ENCODE results near the gene COIL. TPM values are rescaled to one million over a fixed set of nuclear protein-coding genes. Genes with fewer than 3 reads are reported as not detected.
A peak's percentile ranks its signal among the peaks of the same experiment; 100 is the strongest.

The COIL gene
- total and polyA plus RNA-seq, 5 donors, result 7.7 to 10.7 (median 9.8) TPM

- Histone ChIP-seq H3K4me3 (ENCODE audit: low read length) (no peak overlapping the region), H3K27ac (ENCODE audit: low read length) (no peak overlapping the region), H3K9me3 (ENCODE audit: control insufficient read depth, low read length) (no peaks in the 10 kb centered on the region), H3K27me3 (ENCODE audit: control insufficient read depth, insufficient read depth) (no peaks in the 10 kb centered on the region), H3K4me1 (ENCODE audit: control insufficient read depth, insufficient read depth, low read length) (no peaks in the 10 kb centered on the region)
- WGBS, result 93% methylated on average over 4 of the region's 4 CpGs
- ATAC-seq (peak; percentile 9 to 24), DNase-seq (no peak)
- intact Hi-C loops (cut with DNase I), result loop anchor here in 1 of 4 donors (10.0 kb wide), 1 partner anchor 58 kb away; no protein-coding TSS in a partner anchor
Measured at GRCh38 chr17:56902348-56902747, 58.5 kb downstream of the COIL start.

GRCh38 chr17:56899403-56899802 is 61.4 kb downstream of the COIL start:
- H3K4me3 ChIP-seq (ENCODE audit: low read length), result no peak overlapping the region
- H3K27me3 ChIP-seq (ENCODE audit: control insufficient read depth, insufficient read depth), result no peaks in the 10 kb centered on the region
- intact Hi-C loops (cut with DNase I), result no loop called here
- WGBS, result 87% methylated on average over 7 of the region's 7 CpGs
- H3K4me1 ChIP-seq (ENCODE audit: control insufficient read depth, insufficient read depth, low read length), result no peaks in the 10 kb centered on the region
- ATAC-seq (no peak), DNase-seq (no peak)
- H3K9me3 ChIP-seq (ENCODE audit: control insufficient read depth, low read length), result no peaks in the 10 kb centered on the region
- H3K27ac ChIP-seq (ENCODE audit: low read length), result no peak overlapping the region

GRCh38 chr17:56898874-56899273 is 62.0 kb downstream of the COIL start:
- DNase-seq (peak in 2 of 3 donors; percentile 56 to 66), ATAC-seq (peak in 1 of 2 donors; percentile 66)
- no peaks in the 10 kb centered on the region for H3K9me3 ChIP-seq (ENCODE audit: control insufficient read depth, low read length)
- H3K27ac ChIP-seq (ENCODE audit: low read length), result no peak overlapping the region
- H3K4me3 ChIP-seq (ENCODE audit: low read length), result no peak overlapping the region
- intact Hi-C loops (cut with DNase I), result no loop called here
- no peaks in the 10 kb centered on the region for H3K27me3 ChIP-seq (ENCODE audit: control insufficient read depth, insufficient read depth)
- 69% methylated on average over 9 of the region's 9 CpGs for WGBS
- H3K4me1 ChIP-seq (ENCODE audit: control insufficient read depth, insufficient read depth, low read length), result no peaks in the 10 kb centered on the region

- no peak overlapping the region for H3K27ac ChIP-seq (ENCODE audit: low read length)
- WGBS, result 96% methylated on average over 14 of the region's 14 CpGs
- H3K4me3 ChIP-seq (ENCODE audit: low read length), result no peak overlapping the region
- no peaks in the 10 kb centered on the region for H3K4me1 ChIP-seq (ENCODE audit: control insufficient read depth, insufficient read depth, low read length)
- intact Hi-C loops (cut with DNase I), result no loop called here
- H3K27me3 ChIP-seq (ENCODE audit: control insufficient read depth, insufficient read depth), result no peaks in the 10 kb centered on the region
- no peaks in the 10 kb centered on the region for H3K9me3 ChIP-seq (ENCODE audit: control insufficient read depth, low read length)
- ATAC-seq (no peak), DNase-seq (no peak)
Measured at GRCh38 chr17:56897646-56898424, 63.0 kb downstream of the COIL start.

- DNase-seq, result no peak
- H3K4me3 ChIP-seq (ENCODE audit: low read length), result no peak overlapping the region
- H3K9me3 ChIP-seq (ENCODE audit: control insufficient read depth, low read length), result no peaks in the 10 kb centered on the region
- H3K4me1 ChIP-seq (ENCODE audit: control insufficient read depth, insufficient read depth, low read length), result no peaks in the 10 kb centered on the region
- WGBS, result 96% methylated on average over 4 of the region's 4 CpGs
- no peak overlapping the region for H3K27ac ChIP-seq (ENCODE audit: low read length)
- no peak for ATAC-seq
- intact Hi-C loops (cut with DNase I), result no loop called here
- H3K27me3 ChIP-seq (ENCODE audit: control insufficient read depth, insufficient read depth), result no peaks in the 10 kb centered on the region
Measured at GRCh38 chr17:56896968-56897359, 63.9 kb downstream of the COIL start.

- Histone ChIP-seq H3K27me3 (ENCODE audit: control insufficient read depth, insufficient read depth) (no peaks in the 10 kb centered on the region), H3K9me3 (ENCODE audit: control insufficient read depth, low read length) (no peaks in the 10 kb centered on the region), H3K4me3 (ENCODE audit: low read length) (no peak overlapping the region), H3K4me1 (ENCODE audit: control insufficient read depth, insufficient read depth, low read length) (no peaks in the 10 kb centered on the region), H3K27ac (ENCODE audit: low read length) (no peak overlapping the region)
- 68% methylated on average over 3 of the region's 3 CpGs for WGBS
- ATAC-seq (no peak), DNase-seq (no peak)
- intact Hi-C loops (cut with DNase I), result no loop called here
Measured at GRCh38 chr17:56896217-56896967, 64.5 kb downstream of the COIL start.

- ATAC-seq (no peak), DNase-seq (no peak)
- WGBS, result 93% methylated on average over 20 of the region's 20 CpGs
- no peaks in the 10 kb centered on the region for H3K9me3 ChIP-seq (ENCODE audit: control insufficient read depth, low read length)
- H3K4me1 ChIP-seq (ENCODE audit: control insufficient read depth, insufficient read depth, low read length), result no peaks in the 10 kb centered on the region
- H3K27me3 ChIP-seq (ENCODE audit: control insufficient read depth, insufficient read depth), result no peaks in the 10 kb centered on the region
- intact Hi-C loops (cut with DNase I), result no loop called here
- H3K4me3 ChIP-seq (ENCODE audit: low read length), result no peak overlapping the region
- no peak overlapping the region for H3K27ac ChIP-seq (ENCODE audit: low read length)
Measured at GRCh38 chr17:56894859-56895455, 65.9 kb downstream of the COIL start.

- no peaks in the 10 kb centered on the region for H3K27me3 ChIP-seq (ENCODE audit: control insufficient read depth, insufficient read depth)
- 64% methylated on average over 7 of the region's 7 CpGs for WGBS
- intact Hi-C loops (cut with DNase I), result no loop called here
- H3K4me1 ChIP-seq (ENCODE audit: control insufficient read depth, insufficient read depth, low read length), result no peaks in the 10 kb centered on the region
- no peak overlapping the region for H3K27ac ChIP-seq (ENCODE audit: low read length)
- no peak overlapping the region for H3K4me3 ChIP-seq (ENCODE audit: low read length)
- ATAC-seq (peak; percentile 38 to 69), DNase-seq (no peak)
- no peaks in the 10 kb centered on the region for H3K9me3 ChIP-seq (ENCODE audit: control insufficient read depth, low read length)
Measured at GRCh38 chr17:56893503-56893902, 67.3 kb downstream of the COIL start.

- WGBS, result 95% methylated on average over 1 of the region's 1 CpG
- DNase-seq (no peak), ATAC-seq (no peak)
Measured at GRCh38 chr17:56892333-56892732, 68.5 kb downstream of the COIL start.

GRCh38 chr17:56891751-56892150 is 69.1 kb downstream of the COIL start:
- DNase-seq (peak; percentile 47 to 79 (median 75)), ATAC-seq (peak in 1 of 2 donors; percentile 34)
- no peaks in the 10 kb centered on the region for H3K9me3 ChIP-seq (ENCODE audit: control insufficient read depth, low read length)
- no peaks in the 10 kb centered on the region for H3K4me1 ChIP-seq (ENCODE audit: control insufficient read depth, insufficient read depth, low read length)
- H3K27ac ChIP-seq (ENCODE audit: low read length), result no peak overlapping the region
- no peak overlapping the region for H3K4me3 ChIP-seq (ENCODE audit: low read length)
- WGBS, result 74% methylated on average over 16 of the region's 16 CpGs
- no peaks in the 10 kb centered on the region for H3K27me3 ChIP-seq (ENCODE audit: control insufficient read depth, insufficient read depth)
- intact Hi-C loops (cut with DNase I), result no loop called here

More at GRCh38 chr17:56892333-56892732, 68.5 kb downstream of the COIL start:
- intact Hi-C loops (cut with DNase I), result no loop called here
- Histone ChIP-seq H3K9me3 (ENCODE audit: control insufficient read depth, low read length) (no peaks in the 10 kb centered on the region), H3K4me1 (ENCODE audit: control insufficient read depth, insufficient read depth, low read length) (no peaks in the 10 kb centered on the region), H3K27me3 (ENCODE audit: control insufficient read depth, insufficient read depth) (no peaks in the 10 kb centered on the region), H3K27ac (ENCODE audit: low read length) (no peak overlapping the region), H3K4me3 (ENCODE audit: low read length) (no peak overlapping the region)
